H1 (cell line): ENCODE measurements around the gene SV2B. TPM values are rescaled to one million over a fixed set of nuclear protein-coding genes. Genes with fewer than 3 reads are reported as not detected.

Experiments used
- CTCF ChIA-PET: fragments of 300-600 bp; sonication (Branson Sonifier 250); formaldehyde crosslinking; loops from one replicate; lab custom pipeline; 2021; ENCODE audit not compliant: partially characterized antibody; lab: Charles Lee
- POLR2A ChIA-PET: fragments of 300-600 bp; sonication (Branson Sonifier 250); formaldehyde crosslinking; loops from one replicate; lab custom pipeline; 2021; ENCODE audit warnings: inconsistent platforms; ENCODE audit not compliant: partially characterized antibody; lab: Charles Lee
- DNase-seq, 2 experiments: peaks; one replicate each; pipeline versions ENCODE4 v3.0.0 to v3.0.0-alpha.2; 2010 to 2022; ENCODE audit warnings: low spot score in 2 of 2, low read depth in 1 of 2, mixed read lengths in 1 of 2
- FAIRE-seq: peaks from 2 replicates; lab custom pipeline; 2011; peaks lifted over from hg19 to GRCh38; lab: Jason Lieb, UNC
- H2AFZ ChIP-seq: 2 replicates; pipeline ENCODE4 v1.8.1; 2012; ENCODE audit warnings: low read length, inconsistent platforms
- H2AK5ac ChIP-seq: 2 replicates; pipeline ENCODE4 v1.6.1; 2013; ENCODE audit warnings: low read depth, low read length
- H2BK120ac ChIP-seq: replicated peaks from 2 replicates; pipeline ENCODE3; 2013; ENCODE audit warnings: low read depth, low read length, inconsistent platforms
- H2BK12ac ChIP-seq: 2 replicates; pipeline ENCODE4 v1.6.1; 2013; ENCODE audit warnings: low read depth, low read length
- H2BK15ac ChIP-seq: 2 replicates; pipeline ENCODE4 v1.6.1; 2013; ENCODE audit warnings: low read length
- H2BK20ac ChIP-seq: 2 replicates; pipeline ENCODE4 v1.6.1; 2013; ENCODE audit warnings: low read length
- H2BK5ac ChIP-seq: 2 replicates; pipeline ENCODE4 v1.6.1; 2013; ENCODE audit warnings: low read depth, low read length
- H3K14ac ChIP-seq: 2 replicates; pipeline ENCODE4 v1.6.1; 2013; ENCODE audit warnings: inconsistent platforms; ENCODE audit not compliant: insufficient read length
- H3K18ac ChIP-seq: 2 replicates; pipeline ENCODE4 v1.6.1; 2013; ENCODE audit warnings: low read length; ENCODE audit errors: extremely low read depth
- H3K23ac ChIP-seq: 2 replicates; pipeline ENCODE4 v1.6.1; 2013; ENCODE audit warnings: inconsistent platforms; ENCODE audit not compliant: insufficient read length
- H3K23me2 ChIP-seq: 2 replicates; pipeline ENCODE4 v1.6.1; 2013; ENCODE audit warnings: low read depth, low read length
- H3K27ac ChIP-seq: 2 replicates; pipeline ENCODE4 v1.6.1; 2011; ENCODE audit warnings: low read depth, low read length, inconsistent platforms
- H3K27me3 ChIP-seq, 4 experiments: replicated peaks in 1 of 4; 1 replicate in 1 of 4; 2 replicates in 3 of 4; pipeline versions ENCODE4 v1.6.1 to v1.8.1; 2011 to 2013; ENCODE audit warnings: low read length in 3 of 4, mild to moderate bottlenecking in 3 of 4, inconsistent platforms in 2 of 4, mixed read lengths in 2 of 4, moderate library complexity in 1 of 4; ENCODE audit not compliant: control insufficient read depth in 3 of 4, insufficient read depth in 3 of 4; ENCODE audit errors: extremely low read depth in 1 of 4
- H3K36me3 ChIP-seq, 4 experiments: 2 replicates each; pipeline versions ENCODE4 v1.6.1 to v1.8.1; 2011 to 2013; ENCODE audit warnings: mild to moderate bottlenecking in 4 of 4, low read length in 3 of 4, moderate library complexity in 2 of 4, control low read depth in 1 of 4, inconsistent platforms in 1 of 4; ENCODE audit not compliant: insufficient read depth in 4 of 4, control insufficient read depth in 2 of 4
- H3K4ac ChIP-seq: replicated peaks from 2 replicates; pipeline ENCODE3; 2013; ENCODE audit warnings: low read length, low read depth, mixed read lengths, inconsistent platforms; ENCODE audit not compliant: insufficient read length
- H3K4me1 ChIP-seq, 4 experiments: replicated peaks in 1 of 4; 1 replicate in 1 of 4; 2 replicates in 3 of 4; pipeline versions ENCODE4 v1.6.1 to v1.8.1; 2011 to 2013; ENCODE audit warnings: low read length in 3 of 4, inconsistent platforms in 2 of 4, mixed read lengths in 1 of 4; ENCODE audit not compliant: insufficient read depth in 4 of 4, control insufficient read depth in 3 of 4
- H3K4me2 ChIP-seq, 2 experiments: 2 replicates each; pipeline versions ENCODE4 v1.6.1 to v1.8.1; 2011 to 2013; ENCODE audit warnings: low read depth in 2 of 2, low read length in 2 of 2, control low read depth in 1 of 2, inconsistent platforms in 1 of 2, mild to moderate bottlenecking in 1 of 2; ENCODE audit not compliant: insufficient read depth in 1 of 2
- H3K4me3 ChIP-seq, 4 experiments: fragments of 200-600, 300-600 bp in 1 of 4; sonication (generic), shearing (Covaris generic), sonication (Bioruptor Twin) in 1 of 4; 2 replicates each; pipeline versions ENCODE4 v1.5.1 to v1.8.1; 2011 to 2016; ENCODE audit warnings: low read length in 4 of 4, low read depth in 3 of 4, control low read depth in 2 of 4, inconsistent platforms in 2 of 4, mild to moderate bottlenecking in 2 of 4, mixed read lengths in 1 of 4, moderate library complexity in 1 of 4; ENCODE audit not compliant: insufficient read depth in 2 of 4; ENCODE audit errors: extremely low read depth in 1 of 4
- H3K56ac ChIP-seq: replicated peaks from 2 replicates; pipeline ENCODE3; 2013; ENCODE audit warnings: low read depth, mild to moderate bottlenecking, mixed read lengths, low read length, inconsistent platforms; ENCODE audit not compliant: insufficient read length
- H3K79me1 ChIP-seq: 2 replicates; pipeline ENCODE4 v1.6.1; 2013; ENCODE audit warnings: low read depth, low read length, control low read depth
- H3K79me2 ChIP-seq, 2 experiments: 2 replicates each; pipeline versions ENCODE4 v1.6.1 to v1.8.1; 2012 to 2013; ENCODE audit warnings: low read length in 2 of 2, mild to moderate bottlenecking in 2 of 2, inconsistent platforms in 1 of 2; ENCODE audit not compliant: insufficient read depth in 2 of 2, control insufficient read depth in 1 of 2
- H3K9ac ChIP-seq, 4 experiments: replicated peaks in 1 of 4; 1 replicate in 1 of 4; 2 replicates in 3 of 4; pipeline versions ENCODE4 v1.6.1 to v1.8.1; 2011 to 2013; ENCODE audit warnings: low read depth in 3 of 4, low read length in 3 of 4, control low read depth in 2 of 4, mild to moderate bottlenecking in 2 of 4, moderate library complexity in 2 of 4, inconsistent platforms in 1 of 4; ENCODE audit errors: extremely low read depth in 1 of 4
- H3K9me3 ChIP-seq, 2 experiments: 2 replicates each; pipeline versions ENCODE4 v1.6.1 to v1.8.1; 2012 to 2013; ENCODE audit warnings: mild to moderate bottlenecking in 2 of 2, moderate library complexity in 2 of 2, control low read depth in 1 of 2, inconsistent platforms in 1 of 2, low read depth in 1 of 2, low read length in 1 of 2, mixed read lengths in 1 of 2; ENCODE audit not compliant: insufficient read depth in 2 of 2
- H4K20me1 ChIP-seq, 2 experiments: replicated peaks in 1 of 2; 2 replicates each; pipeline versions ENCODE3 to v1.8.1; 2011 to 2013; ENCODE audit warnings: inconsistent platforms in 2 of 2, low read length in 2 of 2, mild to moderate bottlenecking in 1 of 2; ENCODE audit not compliant: insufficient read depth in 2 of 2, control insufficient read depth in 1 of 2
- H4K5ac ChIP-seq: 2 replicates; pipeline ENCODE4 v1.6.1; 2013; ENCODE audit warnings: low read length, low read depth, mixed read lengths, inconsistent platforms; ENCODE audit not compliant: insufficient read length
- H4K8ac ChIP-seq: 2 replicates; pipeline ENCODE4 v1.8.0; 2013; ENCODE audit warnings: mild to moderate bottlenecking, moderate library complexity, low read length, inconsistent platforms; ENCODE audit not compliant: insufficient read depth; ENCODE audit errors: extremely low read depth
- H4K91ac ChIP-seq: replicated peaks from 2 replicates; pipeline ENCODE3; 2013; ENCODE audit warnings: low read length, mixed read lengths, inconsistent platforms; ENCODE audit not compliant: insufficient read length
- ASH2L ChIP-seq: fragments of 200-600, 300-600 bp; sonication (generic); IDR thresholded peaks from one replicate; pipeline ENCODE4 v1.7.1; 2017; ENCODE audit warnings: low read length
- CREB1 ChIP-seq: IDR thresholded peaks from 2 replicates; pipeline ENCODE4 v1.6.1; 2012; ENCODE audit warnings: inconsistent platforms
- KDM1A ChIP-seq: fragments of 200-600, 300-600 bp; sonication (generic); IDR thresholded peaks from 2 replicates; pipeline ENCODE4 v1.7.1; 2016; ENCODE audit warnings: mild to moderate bottlenecking, low read length, borderline replicate concordance
- PHF8 ChIP-seq: fragments of 200-600 bp; sonication (generic); conservative IDR thresholded peaks from 2 replicates; pipeline ENCODE4 v1.7.1; 2012; ENCODE audit warnings: low read depth, mild to moderate bottlenecking, inconsistent platforms, low read length, moderate library complexity
- RNF2 ChIP-seq: fragments of 200-900, 300-1000 bp; sonication (generic); IDR thresholded peaks from 2 replicates; pipeline ENCODE4 v1.7.1; 2016; ENCODE audit warnings: borderline replicate concordance, low read depth, mild to moderate bottlenecking, antibody characterized with exemption, low read length; ENCODE audit not compliant: poor library complexity, severe bottlenecking; ENCODE audit errors: missing control alignments
- RXRA ChIP-seq: IDR thresholded peaks from 2 replicates; pipeline ENCODE4 v1.6.1; 2011; ENCODE audit warnings: low read depth, mild to moderate bottlenecking, low read length, moderate library complexity; ENCODE audit not compliant: insufficient read depth
- SAP30 ChIP-seq: fragments of 300-600 bp; sonication (generic); IDR thresholded peaks from 2 replicates; pipeline ENCODE4 v1.7.1; 2012; ENCODE audit warnings: low read length, moderate library complexity, mild to moderate bottlenecking, inconsistent platforms; ENCODE audit not compliant: insufficient read depth, insufficient replicate concordance
- whole genome bisulfite sequencing, 2 experiments: shearing (Covaris generic) in 1 of 2; methylation state at CpG; one replicate each; pipeline versions ENCODE4 v1.1.6 to v1.1.7; 2013 to 2015; ENCODE audit warnings: low lambda C conversion rate in 2 of 2, mixed read lengths in 2 of 2, inconsistent platforms in 1 of 2, low coverage in 1 of 2, missing lambda C conversion rate in 1 of 2; ENCODE audit not compliant: insufficient replicate concordance in 2 of 2, insufficient coverage in 1 of 2, insufficient read length in 1 of 2; ENCODE audit errors: extremely low coverage in 1 of 2, missing lambda C conversion rate in 1 of 2; 5-methylcytosine and 5-hydroxymethylcytosine counted together
- polyA plus RNA-seq, 7 experiments: library from polyadenylated mRNA; depleted of rRNA in 3 of 7; stranded (reverse) in 5 of 7; unstranded in 2 of 7; fragments of >200 nt in 5 of 7; fragments of 200-250 nt in 2 of 7; gene quantifications; 1 replicate in 5 of 7; 2 replicates in 1 of 7; 4 replicates in 1 of 7; pipeline versions ENCODE4 v1.2.1 to v1.2.3, GENCODE V29; 2011 to 2013; ENCODE audit warnings: missing spikeins in 2 of 7, mixed read lengths in 2 of 7
- total RNA-seq: library from RNA; stranded (reverse); fragmentation: NEBNext Ultra II Directional; extraction: Animal tissue kit (Norgen Biotek cat#: 25700); gene quantifications from 2 replicates; pipeline ENCODE4 v1.2.1, GENCODE V29; 2021

Gene SV2B
- total and polyA plus RNA-seq, 2 of the 8 experiments (the other 6 are each of a cell fraction or from before 2014, with no cell fraction given) = 0.09 to 0.20 TPM

DNA sequence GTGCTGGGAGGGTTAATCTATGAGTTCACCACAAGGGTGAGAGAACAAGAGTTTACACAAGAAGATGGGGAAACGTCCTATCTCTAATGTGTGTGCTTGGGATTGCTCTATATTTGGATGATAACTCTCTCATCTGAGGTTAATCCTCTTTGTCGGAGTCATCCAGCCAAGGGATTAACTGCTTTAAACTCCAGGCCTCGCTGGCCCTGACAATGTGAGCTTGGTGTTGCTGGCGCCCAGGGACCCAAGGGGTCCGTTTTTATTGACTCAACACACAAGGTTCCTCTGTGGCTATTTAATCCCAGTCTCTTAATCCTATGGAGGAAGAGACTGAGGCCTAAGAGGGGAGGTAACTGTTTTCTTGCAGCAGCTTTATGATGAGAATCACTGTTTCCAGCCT is 14.2 kb downstream of the SV2B start:
- Histone ChIP-seq H3K4ac (no peak overlapping the region), H3K14ac (no peak overlapping the region), H2BK20ac (no peak overlapping the region), H3K56ac (no peak overlapping the region), H3K9ac (no peak overlapping the region), H3K4me3 (no peak overlapping the region), H4K20me1 (no peaks in the 10 kb centered on the region), H3K18ac (no peak overlapping the region), H4K8ac (no peak overlapping the region), H3K27me3 (no peaks in the 10 kb centered on the region), H2AFZ (no peak overlapping the region), H2BK15ac (no peak overlapping the region), H3K4me1 (peaks cover 0 to 4% (median 0%) of the 10 kb centered on the region in 4 experiments; a peak in 3 of 7 replicates), H2BK12ac (no peak overlapping the region), H3K36me3 (no peaks in the 10 kb centered on the region), H3K9me3 (no peaks in the 10 kb centered on the region), H2BK5ac (no peak overlapping the region), H3K79me1 (no peaks in the 10 kb centered on the region), H2BK120ac (no peak overlapping the region), H4K91ac (no peak overlapping the region), H3K23ac (no peak overlapping the region), H3K27ac (no peak overlapping the region), H3K4me2 (no peak overlapping the region), H3K79me2 (no peaks in the 10 kb centered on the region), H2AK5ac (no peak overlapping the region), H3K23me2 (no peaks in the 10 kb centered on the region), H4K5ac (no peak overlapping the region)
- ChIA-PET CTCF (interaction anchor here (0.6 to 2.9 kb wide), 3 partner anchors 8 to 96 kb away, joined by 3 to 7 read pairs (median 3); no protein-coding TSS in a partner anchor), POLR2A (no interaction called here)
- TF ChIP-seq PHF8 (no peak), RXRA (no peak), RNF2 (no peak), KDM1A (no peak), ASH2L (no peak), CREB1 (no peak), SAP30 (no peak)
- WGBS, 2 experiments = 95% methylated on average over 5 of the region's 5 CpGs; no CpG with 5 or more reads in 1 of the 2 experiments
- FAIRE-seq (no peak), DNase-seq (no peak)
